Glomerular visceral epithelial cell (primary cell): ENCODE measurements around the gene ZBTB8B.

ENCODE experiments used
- DNase-seq: peaks from one replicate; pipeline ENCODE4 v3.0.0-alpha.2; 2016; ENCODE audit errors: extremely low spot score

ZBTB8B gene

DNA sequence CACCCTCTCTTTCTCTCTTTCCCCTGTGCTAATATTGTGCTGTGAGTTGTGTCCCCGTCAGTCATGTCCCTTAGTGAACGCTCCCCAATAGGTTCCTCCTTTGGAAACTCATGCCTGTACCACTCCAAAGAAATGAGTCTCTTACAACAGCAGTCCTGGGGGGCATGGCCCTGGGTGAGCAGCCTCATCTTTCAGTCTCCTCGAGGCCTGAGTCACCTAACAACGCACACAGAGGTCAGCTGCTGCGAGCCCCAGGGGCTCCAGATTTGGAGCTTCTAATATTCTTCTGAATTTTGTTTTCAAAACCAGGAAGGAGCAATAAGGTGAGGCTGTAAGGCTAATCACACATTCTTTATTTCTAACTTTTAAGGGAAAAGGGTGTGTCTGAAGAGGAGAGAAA is 43.9 kb downstream of the ZBTB8B start:
- no peak for DNase-seq

DNA sequence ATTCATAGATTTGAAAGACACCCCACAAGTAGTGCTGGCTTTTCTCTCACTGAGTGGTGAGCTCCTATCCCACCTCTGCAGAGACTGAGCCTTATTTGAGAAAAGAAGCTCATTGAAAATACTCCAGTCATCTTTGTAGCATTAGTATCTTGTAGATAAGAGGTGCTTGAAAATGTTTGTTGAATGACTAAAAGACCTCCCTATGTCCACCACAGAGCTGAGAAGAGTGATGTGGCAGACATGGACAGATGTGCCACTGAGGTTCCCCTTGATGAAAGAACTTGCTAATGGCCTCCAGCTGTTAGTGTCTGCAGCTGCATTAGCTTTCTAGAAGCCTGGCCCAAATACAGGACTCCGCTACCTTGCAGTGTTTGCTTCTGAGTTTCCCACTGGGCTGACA is 45.1 kb downstream of the ZBTB8B start:
- no peak for DNase-seq
